GM21423 (cell line): Measurements from ENCODE around the gene FAM174B.

Source experiments
- ATAC-seq: cut with Tn5 transposase; IDR thresholded peaks from one replicate; pipeline ENCODE4 v1.9.1; 2021; ENCODE audit warnings: mild to moderate bottlenecking, moderate library complexity; ENCODE audit not compliant: unreplicated experiment

Gene FAM174B

DNA sequence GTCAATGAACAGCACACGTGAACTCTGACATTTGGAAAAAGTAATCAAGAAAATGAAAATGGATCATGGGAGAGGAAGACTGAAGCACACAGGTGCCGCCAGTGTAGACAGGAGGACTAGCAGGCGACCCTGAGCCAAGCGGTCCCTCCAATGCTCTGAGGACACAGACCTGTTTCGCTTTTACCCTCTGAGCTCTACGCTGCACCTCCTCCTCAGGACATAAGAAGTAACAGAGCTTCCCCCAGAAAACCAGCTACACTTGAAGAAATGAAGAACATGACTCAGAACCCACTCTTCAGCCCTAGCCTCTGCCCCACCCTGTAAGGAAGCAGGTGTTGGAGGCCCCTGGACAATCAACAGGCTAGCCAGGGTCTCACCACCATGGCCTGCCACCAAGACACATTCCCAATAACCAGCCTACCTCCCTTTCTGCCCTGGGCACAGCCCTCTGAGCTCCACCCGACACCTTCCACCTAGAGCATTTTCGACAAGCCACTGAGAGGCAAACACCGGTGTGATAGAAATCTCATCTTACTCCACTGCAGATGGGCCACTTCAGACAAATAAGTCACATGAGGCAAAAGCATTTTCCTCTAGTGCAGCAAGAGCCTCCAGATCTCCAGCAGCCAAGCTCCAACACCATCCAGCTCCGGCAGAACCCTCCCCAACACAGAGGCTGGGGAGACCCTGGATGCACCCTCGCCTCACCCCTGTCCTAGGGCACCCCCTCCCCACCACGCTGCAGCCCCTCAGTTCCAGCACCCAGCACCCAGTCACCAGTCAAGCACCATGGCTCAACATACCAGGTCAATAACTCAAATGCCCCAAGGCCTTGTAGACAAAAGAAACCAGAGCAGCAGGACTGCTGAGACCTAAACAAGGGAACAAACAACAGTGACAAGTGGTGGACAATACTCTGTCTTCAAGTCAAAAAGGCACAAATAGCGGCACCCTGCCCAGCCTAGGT is 11.4 kb downstream of the FAM174B start:
- ATAC-seq: no peak

DNA sequence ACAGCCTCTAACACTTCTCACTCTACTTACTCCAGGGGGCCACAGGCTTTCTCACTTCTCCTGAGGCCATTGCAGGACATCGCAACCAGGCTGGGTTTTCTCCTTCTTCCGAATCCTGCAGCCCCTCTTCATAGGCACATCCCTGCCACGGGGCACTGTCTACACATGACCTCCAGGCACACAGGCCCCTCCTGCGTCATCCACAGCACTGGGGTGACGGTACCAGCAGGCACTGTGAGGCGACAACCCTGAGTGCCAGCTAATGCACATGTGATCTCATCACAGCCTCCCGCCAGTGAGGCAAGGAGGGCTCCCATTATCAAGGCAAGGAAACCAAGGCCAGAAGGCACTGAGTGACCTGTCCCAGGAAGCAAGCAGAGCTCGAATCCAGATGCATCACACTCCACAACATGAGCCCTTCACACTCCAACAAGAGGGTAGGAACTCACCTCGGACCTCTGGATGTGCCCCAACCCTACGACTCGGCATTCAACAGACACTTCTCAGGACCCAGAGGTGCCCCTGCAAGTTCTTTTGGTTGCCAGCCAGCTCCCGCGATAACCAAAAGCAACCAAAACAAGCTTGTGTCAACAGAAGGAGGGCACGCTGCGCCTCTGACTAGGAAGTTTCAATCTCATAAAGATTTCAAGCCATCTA is 16.7 kb downstream of the FAM174B start:
- ATAC-seq: no peak

DNA sequence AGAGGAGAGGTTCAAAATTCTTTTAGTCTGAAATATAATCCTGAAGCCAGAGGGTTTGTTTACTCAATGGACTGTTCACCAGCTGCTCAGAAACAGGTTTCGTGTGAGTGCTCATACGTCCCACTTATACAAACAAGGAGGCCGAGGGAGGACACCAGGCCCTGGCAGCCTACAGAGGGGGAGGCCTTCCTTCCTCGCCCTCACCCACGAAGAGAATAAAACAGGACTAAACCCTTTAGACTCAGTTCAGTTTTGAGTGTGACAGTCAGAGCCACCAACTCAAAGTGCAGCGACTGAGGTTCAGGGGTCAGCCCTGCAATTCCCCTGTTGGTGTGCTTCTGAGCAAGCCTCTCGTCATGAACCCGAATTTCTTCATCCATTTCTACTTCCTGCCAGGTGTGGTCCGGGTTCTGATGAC is 17.3 kb downstream of the FAM174B start:
- ATAC-seq: no peak

- no peak for ATAC-seq
Measured at GRCh38 chr15:92637626-92638025, 17.9 kb downstream of the FAM174B start.

- no peak for ATAC-seq
Measured at GRCh38 chr15:92636908-92637481, 18.6 kb downstream of the FAM174B start.

- ATAC-seq: no peak
Measured at GRCh38 chr15:92636401-92636907, 19.1 kb downstream of the FAM174B start.

DNA sequence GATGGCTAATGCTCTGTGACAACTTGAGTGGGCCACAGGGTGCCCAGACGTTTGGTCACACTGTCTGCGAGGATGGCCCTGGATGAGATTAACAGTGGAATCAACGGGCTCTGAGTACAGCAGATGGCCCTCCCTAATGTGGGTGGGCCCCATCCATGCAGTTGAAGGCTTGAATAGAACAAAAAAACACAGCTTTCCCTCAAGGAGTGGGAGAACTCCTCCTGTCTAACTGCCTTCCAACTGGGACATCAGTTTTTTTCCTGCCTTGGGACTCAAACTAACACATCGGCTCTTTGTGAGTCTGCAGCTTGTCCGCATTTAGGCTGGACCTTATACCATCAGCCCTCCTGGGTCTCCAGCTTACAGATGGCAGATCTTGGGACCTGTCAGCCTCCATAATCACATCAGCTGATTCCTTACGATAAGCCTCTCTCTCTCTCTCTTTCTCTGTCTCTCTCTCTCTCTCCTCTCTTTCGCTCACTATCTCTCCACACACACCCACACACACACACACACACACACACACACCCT is 20.8 kb downstream of the FAM174B start:
- no peak for ATAC-seq

DNA sequence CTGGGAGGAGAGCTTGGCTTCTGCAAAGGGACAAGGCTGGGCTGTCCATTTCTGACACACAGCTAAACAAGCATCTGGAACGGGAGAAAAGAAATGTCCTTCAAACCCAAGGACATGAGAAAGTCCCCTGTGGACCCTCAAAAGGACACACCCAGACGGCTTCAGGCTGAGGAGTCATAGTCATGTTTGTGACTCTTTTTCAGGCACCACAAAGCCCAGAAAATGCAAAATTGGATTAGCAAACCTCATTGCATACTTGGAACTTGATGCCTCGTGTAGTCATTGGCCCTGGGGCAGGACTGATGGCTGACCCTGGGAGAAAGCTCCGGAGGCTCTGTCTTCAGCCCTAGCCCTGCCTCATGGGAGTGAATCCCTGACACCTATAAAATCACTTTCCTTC is 21.5 kb downstream of the FAM174B start:
- no peak for ATAC-seq

DNA sequence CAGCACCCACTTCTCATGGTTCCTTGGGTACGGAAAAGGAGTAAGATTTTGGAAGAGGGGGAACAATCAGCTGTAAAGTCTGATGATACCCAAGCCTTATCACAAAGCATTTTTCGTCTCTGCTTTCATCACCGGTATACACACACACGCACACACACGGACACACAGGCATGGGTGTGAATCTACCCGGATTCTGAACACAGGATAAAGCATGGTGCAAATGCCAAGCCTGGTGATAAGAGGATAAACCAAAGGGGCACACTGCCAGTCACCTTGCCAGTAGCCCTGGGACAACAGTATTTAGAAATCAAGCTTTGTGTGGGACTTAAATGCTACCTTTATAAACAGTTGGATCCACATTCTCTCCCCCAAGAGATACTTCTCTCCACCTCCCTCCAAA is 22.2 kb downstream of the FAM174B start:
- ATAC-seq: no peak

DNA sequence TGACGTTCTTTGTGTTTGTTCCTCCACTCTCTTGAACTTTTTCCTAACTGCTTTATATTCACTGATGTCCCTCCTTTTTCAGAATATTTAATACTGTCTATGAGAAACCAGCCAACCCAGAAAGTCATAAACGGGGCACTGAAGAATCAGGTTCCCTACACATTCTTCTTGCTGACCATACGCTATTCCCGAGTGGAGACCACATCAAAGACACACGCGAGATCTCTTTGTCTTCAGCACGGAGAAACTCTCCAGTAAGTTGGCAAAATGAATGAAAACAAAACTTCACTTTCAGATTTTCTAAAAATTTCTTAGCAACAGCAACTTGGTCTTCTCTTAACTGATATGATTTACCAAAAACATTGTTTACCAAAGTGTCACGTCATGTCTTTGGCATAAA is 22.6 kb downstream of the FAM174B start:
- ATAC-seq: no peak

- ATAC-seq: no peak
Measured at GRCh38 chr15:92631721-92632120, 23.9 kb downstream of the FAM174B start.

GRCh38 chr15:92629975-92630626 is 25.5 kb downstream of the FAM174B start:
- ATAC-seq: no peak

- no peak for ATAC-seq
Measured at GRCh38 chr15:92629276-92629974, 26.1 kb downstream of the FAM174B start.

- ATAC-seq: no peak
Measured at GRCh38 chr15:92627014-92627413, 28.6 kb downstream of the FAM174B start.

- peak; percentile 72 for ATAC-seq
Measured at GRCh38 chr15:92625251-92625980, 30.2 kb downstream of the FAM174B start.

DNA sequence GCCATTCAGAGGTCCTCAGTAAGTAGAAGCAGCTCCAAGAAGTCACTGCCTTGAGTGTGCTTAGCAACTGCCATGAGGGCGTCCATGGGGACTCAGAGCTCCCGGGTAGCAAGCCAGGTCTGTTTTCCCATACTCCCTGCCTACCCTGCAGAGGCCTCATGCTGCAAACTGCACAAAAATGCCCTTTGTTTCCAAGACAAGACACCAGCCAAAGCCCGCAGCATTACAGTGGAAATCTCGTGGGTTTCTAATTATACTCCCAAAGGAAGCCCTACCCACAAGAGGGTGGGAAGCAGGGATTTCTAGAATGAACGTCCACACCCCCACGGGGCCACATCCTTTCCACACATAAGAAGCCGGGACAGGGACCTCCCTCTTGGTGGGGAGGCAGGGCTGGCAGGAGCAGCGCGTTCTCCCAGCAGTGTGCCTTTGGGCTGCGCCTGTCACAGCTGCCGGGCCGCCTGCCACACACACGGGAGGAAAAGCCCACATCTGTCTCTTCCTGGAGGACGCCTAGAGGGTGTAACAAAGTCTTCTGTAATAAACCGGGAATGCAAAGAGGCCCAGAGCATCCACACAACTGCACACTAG is 31.1 kb downstream of the FAM174B start:
- ATAC-seq: no peak

DNA sequence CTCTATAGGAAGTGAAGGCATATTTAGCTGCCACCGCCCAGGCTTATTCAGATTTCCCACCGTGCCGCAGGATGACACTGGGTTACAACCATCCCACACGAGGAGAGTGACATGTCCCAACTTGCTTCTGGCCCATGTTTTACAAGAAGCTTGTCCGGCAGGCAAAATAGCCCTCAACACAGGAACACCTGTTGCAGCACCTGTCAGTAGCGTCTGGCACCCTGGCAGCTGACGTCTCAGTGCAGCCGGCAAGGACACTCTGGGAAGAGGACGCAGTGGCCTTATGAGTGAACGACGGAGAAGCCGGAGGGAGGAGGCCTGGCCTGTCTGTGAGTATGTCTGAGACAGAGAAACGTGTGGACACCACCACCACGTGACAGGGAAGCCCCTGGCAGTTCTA is 32.1 kb downstream of the FAM174B start:
- ATAC-seq: no peak

DNA sequence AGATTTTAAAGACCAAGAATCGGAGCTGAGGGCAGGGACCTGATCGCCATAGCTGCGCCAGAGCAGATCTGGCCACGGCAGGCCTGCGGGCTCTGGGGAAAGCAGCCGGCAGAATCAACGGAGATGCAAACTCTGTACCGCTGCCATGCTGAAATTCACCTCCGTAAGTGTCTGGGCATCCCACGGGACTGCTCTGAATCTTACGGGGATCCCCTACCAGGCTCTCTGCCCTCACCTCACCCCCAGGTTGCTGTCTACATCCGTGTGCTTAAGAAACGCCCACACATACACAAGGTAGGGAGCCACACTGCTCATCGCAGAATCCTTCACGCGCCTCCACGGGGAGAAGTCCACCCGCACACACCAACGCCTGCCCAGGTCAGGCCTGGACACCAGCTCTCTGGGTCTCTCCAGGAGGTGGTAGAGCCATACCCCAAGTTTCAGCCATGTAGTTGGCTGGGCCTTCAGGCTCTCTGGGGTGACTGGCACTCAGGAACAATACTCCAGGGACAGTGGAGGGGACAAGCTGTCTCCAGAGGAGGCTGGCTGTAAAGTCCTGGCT is 33.5 kb downstream of the FAM174B start:
- ATAC-seq: no peak

DNA sequence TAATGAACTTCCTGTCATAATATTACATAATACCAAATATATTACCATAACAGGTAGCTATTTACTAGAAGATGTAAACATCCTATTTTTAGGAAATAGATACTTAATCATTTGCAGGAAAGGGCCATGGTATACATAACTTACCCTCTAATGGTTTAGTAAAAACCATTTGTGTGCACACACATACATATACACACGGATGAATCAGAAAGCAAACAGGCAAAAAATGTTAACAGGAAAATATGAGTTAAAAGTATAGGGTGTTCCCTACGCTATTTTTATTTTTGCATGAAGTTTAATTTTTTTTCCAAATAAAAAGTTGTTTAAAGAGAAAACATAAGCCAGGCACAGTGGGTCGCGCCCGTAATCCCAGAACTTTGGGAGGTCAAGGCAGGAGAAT is 34.6 kb downstream of the FAM174B start:
- ATAC-seq: no peak
